HCT116 (cell line): ENCODE data around the gene OCA2. TPM values are rescaled to one million over a fixed set of nuclear protein-coding genes. Genes with fewer than 3 reads are reported as not detected.

ENCODE experiments used
- ATAC-seq: fragments of 200-7000 bp; cut with Tn5 transposase; 2 replicates; pipeline ENCODE4 v1.9.1; 2020; ENCODE audit warnings: mild to moderate bottlenecking, moderate library complexity
- BruUV-seq: library from RNA; stranded (reverse); fragments of 400-500 nt; replicated peaks from 2 replicates; lab custom pipeline; 2021; lab: Mats Ljungman, UMichigan
- CTCF ChIA-PET: fragments of 300-600 bp; sonication (Branson Sonifier 250); formaldehyde crosslinking; loops from one replicate; lab custom pipeline; 2021; ENCODE audit warnings: antibody characterized with exemption; lab: Charles Lee
- POLR2A ChIA-PET: fragments of 300-600, 350-600 bp; sonication (Branson Sonifier 250); formaldehyde crosslinking; loops from one replicate; lab custom pipeline; 2021; ENCODE audit warnings: antibody characterized with exemption; lab: Charles Lee
- RAD21 ChIA-PET, 2 experiments: fragments of 300-600 bp; sonication (Branson Sonifier 250); formaldehyde crosslinking; loops; one replicate each; lab custom pipeline; 2023; ENCODE audit warnings: low total read pairs in 2 of 2; ENCODE audit not compliant: uncharacterized antibody in 2 of 2, unreplicated experiment in 2 of 2, low non-redundant PET in 1 of 2; lab: Charles Lee
- DNase-seq: peaks from one replicate; pipeline ENCODE4 v3.0.0-alpha.2; 2010; ENCODE audit warnings: low read depth, low spot score
- H2AFZ ChIP-seq: fragments of 200-600 bp; shearing (Covaris generic), sonication (generic); 2 replicates; pipeline ENCODE4 v1.6.1; 2017; ENCODE audit warnings: low read depth, mixed run types, mixed read lengths, antibody characterized with exemption, low read length; ENCODE audit not compliant: poor library complexity, severe bottlenecking
- H3K27ac ChIP-seq: 2 replicates; pipeline ENCODE4 v1.5.1; 2012; ENCODE audit warnings: low read depth, low read length
- H3K27me3 ChIP-seq: fragments of 200-600 bp; sonication (generic); 2 replicates; pipeline ENCODE4 v1.6.1; 2016; ENCODE audit warnings: mixed run types, low read length, mixed read lengths; ENCODE audit not compliant: insufficient read depth
- H3K36me3 ChIP-seq, 2 experiments: fragments of 200-500 bp in 1 of 2; fragments of 200-600 bp in 1 of 2; sonication (Bioruptor generic) in 1 of 2; sonication (generic) in 1 of 2; 2 replicates each; pipeline versions ENCODE4 v1.5.1 to v1.6.1; 2014 to 2016; ENCODE audit warnings: low read length in 2 of 2, inconsistent platforms in 1 of 2, mixed read lengths in 1 of 2, mixed run types in 1 of 2; ENCODE audit not compliant: insufficient read depth in 2 of 2, control insufficient read depth in 1 of 2
- H3K4me1 ChIP-seq, 2 experiments: fragments of 200-600 bp in 1 of 2; sonication (generic) in 1 of 2; 2 replicates each; pipeline versions ENCODE4 v1.5.1 to v1.6.1; 2012 to 2017; ENCODE audit warnings: low read length in 2 of 2, inconsistent platforms in 1 of 2, mild to moderate bottlenecking in 1 of 2, mixed read lengths in 1 of 2, mixed run types in 1 of 2, moderate library complexity in 1 of 2; ENCODE audit not compliant: insufficient read depth in 2 of 2, control insufficient read depth in 1 of 2
- H3K4me2 ChIP-seq: fragments of 200-600 bp; sonication (generic); 2 replicates; pipeline ENCODE4 v1.6.1; 2017; ENCODE audit warnings: mixed run types, low read length, mixed read lengths
- H3K4me3 ChIP-seq, 2 experiments: fragments of 200-600 bp in 1 of 2; sonication (generic) in 1 of 2; replicated peaks in 1 of 2; 2 replicates each; pipeline ENCODE4 v1.5.1; 2011 to 2016; ENCODE audit warnings: low read length in 2 of 2, control low read depth in 1 of 2, low read depth in 1 of 2, mild to moderate bottlenecking in 1 of 2, mixed read lengths in 1 of 2, mixed run types in 1 of 2
- H3K79me2 ChIP-seq: fragments of 200-600 bp; sonication (generic); 2 replicates; pipeline ENCODE4 v1.6.1; 2017; ENCODE audit warnings: mild to moderate bottlenecking, mixed run types, low read length, moderate library complexity, mixed read lengths; ENCODE audit not compliant: insufficient read depth
- H3K9ac ChIP-seq: fragments of 200-600 bp; sonication (generic); 2 replicates; pipeline ENCODE4 v1.6.1; 2016; ENCODE audit warnings: low read length, mixed read lengths
- H3K9me2 ChIP-seq: fragments of 200-600 bp; sonication (generic), shearing (Covaris generic); 2 replicates; pipeline ENCODE4 v1.6.1; 2017; ENCODE audit warnings: mixed run types, mild to moderate bottlenecking, moderate library complexity; ENCODE audit not compliant: insufficient read depth
- H3K9me3 ChIP-seq, 2 experiments: fragments of 200-500 bp in 1 of 2; fragments of 200-600 bp in 1 of 2; sonication (Bioruptor generic) in 1 of 2; sonication (generic) in 1 of 2; 2 replicates each; pipeline ENCODE4 v1.6.1; 2014 to 2017; ENCODE audit warnings: low read length in 2 of 2, mixed read lengths in 2 of 2, inconsistent platforms in 1 of 2, low read depth in 1 of 2, mild to moderate bottlenecking in 1 of 2, mixed run types in 1 of 2, moderate library complexity in 1 of 2; ENCODE audit not compliant: control insufficient read depth in 1 of 2, insufficient read depth in 1 of 2
- H4K20me1 ChIP-seq: fragments of 200-600 bp; sonication (generic), shearing (Covaris generic); 2 replicates; pipeline ENCODE4 v1.6.1; 2017; ENCODE audit warnings: mixed run types, mild to moderate bottlenecking, moderate library complexity; ENCODE audit not compliant: insufficient read depth
- ATF3 ChIP-seq: IDR thresholded peaks from 2 replicates; pipeline ENCODE4 v1.6.1; 2012
- CBX3 ChIP-seq: IDR thresholded peaks from 2 replicates; pipeline ENCODE4 v1.6.1; 2012; ENCODE audit warnings: low read depth
- CEBPB ChIP-seq: IDR thresholded peaks from 2 replicates; pipeline ENCODE4 v1.6.1; 2012; ENCODE audit warnings: low read depth
- EGR1 ChIP-seq: IDR thresholded peaks from 2 replicates; pipeline ENCODE4 v1.6.1; 2012; ENCODE audit warnings: low read depth
- EZH2 ChIP-seq: fragments of 200-600 bp; sonication (generic); IDR thresholded peaks from 2 replicates; pipeline ENCODE4 v1.6.1; 2017; ENCODE audit warnings: antibody characterized with exemption, mixed run types
- EZH2phosphoT487 ChIP-seq: fragments of 200-600 bp; IDR thresholded peaks from 2 replicates; pipeline ENCODE4 v1.6.1; 2018; ENCODE audit warnings: antibody characterized with exemption, borderline replicate concordance
- FOSL1 ChIP-seq: IDR thresholded peaks from 2 replicates; pipeline ENCODE4 v1.6.1; 2012; ENCODE audit warnings: low read depth
- JUND ChIP-seq: IDR thresholded peaks from 2 replicates; pipeline ENCODE4 v1.6.1; 2012
- POLR2A ChIP-seq: IDR thresholded peaks from 2 replicates; pipeline ENCODE4 v1.7.0; 2011; ENCODE audit warnings: borderline replicate concordance; ENCODE audit not compliant: insufficient read depth, insufficient read length; ENCODE audit errors: extremely low read depth
- POLR2AphosphoS5 ChIP-seq: IDR thresholded peaks from 2 replicates; pipeline ENCODE4 v1.6.1; 2011; ENCODE audit warnings: mild to moderate bottlenecking, low read depth, low read length, moderate library complexity
- RAD21 ChIP-seq: IDR thresholded peaks from 2 replicates; pipeline ENCODE4 v1.6.1; 2012; ENCODE audit warnings: low read depth, mild to moderate bottlenecking
- SIN3A ChIP-seq: IDR thresholded peaks from 2 replicates; pipeline ENCODE4 v1.6.1; 2012; ENCODE audit warnings: low read depth
- SP1 ChIP-seq: IDR thresholded peaks from 2 replicates; pipeline ENCODE4 v1.6.1; 2012; ENCODE audit warnings: low read depth
- SRF ChIP-seq: IDR thresholded peaks from 2 replicates; pipeline ENCODE4 v1.6.1; 2012; ENCODE audit warnings: low read depth
- TCF7L2 ChIP-seq: IDR thresholded peaks from 2 replicates; pipeline ENCODE4 v1.7.0; 2011; ENCODE audit warnings: borderline replicate concordance, inconsistent platforms; ENCODE audit not compliant: insufficient read depth, insufficient read length; ENCODE audit errors: extremely low read depth
- YY1 ChIP-seq: IDR thresholded peaks from 2 replicates; pipeline ENCODE4 v1.6.1; 2011; ENCODE audit warnings: low read length, low read depth, moderate library complexity, mild to moderate bottlenecking; ENCODE audit not compliant: insufficient replicate concordance; ENCODE audit errors: extremely low read depth
- ZBTB33 ChIP-seq: IDR thresholded peaks from 2 replicates; pipeline ENCODE4 v1.6.1; 2011; ENCODE audit warnings: mild to moderate bottlenecking, low read length, moderate library complexity; ENCODE audit not compliant: insufficient replicate concordance; ENCODE audit errors: extremely low read depth
- ZFX ChIP-seq: fragments of 450-650 bp; IDR thresholded peaks from 2 replicates; pipeline ENCODE4 v1.6.1; 2017
- ZNF274 ChIP-seq: fragments of 200-500 bp; sonication (Bioruptor generic); IDR thresholded peaks from 2 replicates; pipeline ENCODE4 v1.6.1; 2014; ENCODE audit warnings: mild to moderate bottlenecking, low read depth, low read length, inconsistent platforms
- intact Hi-C: fragments of 100-400 bp; cut with micrococcal nuclease; formaldehyde crosslinking; loops from 2 replicates; pipeline ENCODE4 v1.10.0; 2022
- total RNA-seq: library from RNA; stranded (reverse); gene quantifications from one replicate; pipeline ENCODE4 v1.2.1, GENCODE V29; 2021; ENCODE audit not compliant: unreplicated experiment

The OCA2 gene
- total RNA-seq, 1 experiment from 2014 or later, result not detected

GRCh38 chr15:27828746-27829145, 270.4 kb downstream of the OCA2 start:
- Histone ChIP-seq H2AFZ (no peak overlapping the region), H3K79me2 (no peaks in the 10 kb centered on the region)
- ATAC-seq, result no peak
- CTCF ChIA-PET, result no interaction called here
- TF ChIP-seq POLR2A (no peak), TCF7L2 (no peak), SIN3A (no peak)
- TF ChIP-seq, all 23 proteins: peak for 0
- POLR2A ChIA-PET, result no interaction called here
- intact Hi-C loops, result no loop called here
- Histone ChIP-seq H3K4me2 (no peak overlapping the region), H3K9ac (no peak overlapping the region), H4K20me1 (no peaks in the 10 kb centered on the region), H3K4me1 (no peaks in the 10 kb centered on the region), H3K4me3 (no peak overlapping the region), H3K27ac (no peak overlapping the region), H3K27me3 (no peaks in the 10 kb centered on the region), H3K36me3 (no peaks in the 10 kb centered on the region), H3K9me3 (peaks cover 3 to 29% of the 10 kb centered on the region in 2 experiments; a peak in 2 of 4 replicates), H3K9me2 (no peaks in the 10 kb centered on the region)
- BruUV-seq, result no TSS peak
- RAD21 ChIA-PET, result no interaction called here
- DNase-seq, result no peak

GRCh38 chr15:27826902-27827714, 272.0 kb downstream of the OCA2 start:
- DNase-seq (no peak), ATAC-seq (no peak)
- H3K4me1 ChIP-seq, result no peaks in the 10 kb centered on the region
- H2AFZ ChIP-seq, result no peak overlapping the region
- no peaks in the 10 kb centered on the region for H3K79me2 ChIP-seq
- no peaks in the 10 kb centered on the region for H3K9me2 ChIP-seq
- no peak overlapping the region for H3K9ac ChIP-seq
- intact Hi-C loops, result no loop called here
- no peaks in the 10 kb centered on the region for H3K27me3 ChIP-seq
- H3K36me3 ChIP-seq, result no peaks in the 10 kb centered on the region
- no peaks in the 10 kb centered on the region for H4K20me1 ChIP-seq
- BruUV-seq, result no TSS peak
- POLR2A ChIA-PET, result no interaction called here
- CTCF ChIA-PET, result no interaction called here
- RAD21 ChIA-PET, result no interaction called here
- H3K27ac ChIP-seq, result no peak overlapping the region
- H3K9me3 ChIP-seq, result peaks cover 3 to 32% of the 10 kb centered on the region in 2 experiments; a peak in 2 of 4 replicates
- H3K4me2 ChIP-seq, result no peak overlapping the region
- no peak overlapping the region for H3K4me3 ChIP-seq
- no peak for TF ChIP-seq FOSL1
- TF ChIP-seq ZNF274, result no peak
- TF ChIP-seq RAD21, result no peak
- no peak for TF ChIP-seq EGR1
- TF ChIP-seq POLR2AphosphoS5, result no peak
- TF ChIP-seq CEBPB, result no peak
- no peak for TF ChIP-seq CBX3
- no peak for TF ChIP-seq JUND
- no peak for TF ChIP-seq YY1
- TF ChIP-seq SP1, result no peak
- no peak for TF ChIP-seq ZBTB33
- no peak for TF ChIP-seq ZFX
- no peak for TF ChIP-seq POLR2A
- no peak for TF ChIP-seq SRF
- TF ChIP-seq ATF3, result no peak
- no peak for TF ChIP-seq EZH2phosphoT487
- TF ChIP-seq EZH2, result no peak
